ENCODE measurements around the gene KDM7A.

DNA sequence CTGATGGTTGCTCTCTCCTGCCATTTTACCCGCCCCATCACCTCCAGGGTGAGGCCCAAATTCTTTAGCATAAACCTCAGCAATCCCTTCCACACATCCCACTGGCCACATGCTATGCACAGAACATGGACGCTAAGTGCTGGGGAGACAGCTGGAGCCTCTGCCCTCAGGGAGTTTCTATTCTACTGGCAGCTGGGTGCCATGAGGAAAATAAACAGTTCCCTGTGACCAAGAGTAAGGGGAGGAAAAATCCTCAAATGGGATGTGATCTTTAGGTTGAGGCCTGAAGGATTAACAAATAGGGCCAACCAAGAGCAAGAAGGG is 115.2 kb downstream of the KDM7A start:
- TF ChIP-seq ELF4 (IDR thresholded peaks at IDR 0.05) (no peak), SUZ12 (IDR thresholded peaks at IDR 0.05) (no peak), CTBP1 (IDR thresholded peaks at IDR 0.05; ENCODE audit: borderline replicate concordance) (no peak), HDGF (IDR thresholded peaks at IDR 0.05; ENCODE audit: borderline replicate concordance) (no peak), BHLHE40 (IDR thresholded peaks at IDR 0.05; ENCODE audit: borderline replicate concordance) (no peak), L3MBTL2 (conservative IDR thresholded peaks at IDR 0.05) (no peak), LEF1 (IDR thresholded peaks at IDR 0.05; ENCODE audit: borderline replicate concordance) (no peak), SP1 (IDR thresholded peaks at IDR 0.05) (no peak), TARDBP (IDR thresholded peaks at IDR 0.05) (no peak)
